Airway epithelial cell (primary cell): ENCODE results near the gene FAAH. TPM values are rescaled to one million over a fixed set of nuclear protein-coding genes. Genes with fewer than 3 reads are reported as not detected.

Source experiments
- total RNA-seq: library from RNA; depleted of rRNA; stranded (reverse); fragments of >200 nt; gene quantifications from 2 replicates; pipeline ENCODE4 v1.2.3, GENCODE V29; 2015

FAAH gene
- total RNA-seq = 11.1 and 20.8 TPM in 2 replicates

GRCh38 chr1:46394108-46394871 lies at the start of gene FAAH:
Gene FAAH, plus strand, starts transcription at chr1:46394317. Its CDS starts 32 bp downstream, at chr1:46394349.

Other genes starting within 250 kb of the FAAH start
- gene TSPAN1, start 219.2 kb upstream of the FAAH start, total RNA-seq = 37.5 and 39.6 TPM in 2 replicates
- not detected in 2 replicates for gene P3R3URF, start 217.8 kb upstream of the FAAH start, total RNA-seq
- 51.6 and 58.7 TPM in 2 replicates for gene POMGNT1, start 195.9 kb upstream of the FAAH start, total RNA-seq
- 5.5 and 5.9 TPM in 2 replicates for gene LURAP1, start 191.0 kb upstream of the FAAH start, total RNA-seq
- 9.7 and 33.1 TPM in 2 replicates for gene RAD54L, start 146.6 kb upstream of the FAAH start, total RNA-seq
- gene LRRC41, start 90.7 kb upstream of the FAAH start, total RNA-seq = 65.8 and 100 TPM in 2 replicates
- 612 and 959 TPM in 2 replicates for gene UQCRH, start 90.6 kb upstream of the FAAH start, total RNA-seq
- 14.3 and 15.9 TPM in 2 replicates for gene NSUN4, start 53.5 kb upstream of the FAAH start, total RNA-seq
- not detected in 2 replicates for gene DMBX1, start 95.5 kb downstream of the FAAH start, total RNA-seq
- gene KNCN, start 157.3 kb downstream of the FAAH start, total RNA-seq = not detected in 2 replicates
- 20.6 and 23.6 TPM in 2 replicates for gene MKNK1, start 210.0 kb downstream of the FAAH start, total RNA-seq
- 8.9 and 11.5 TPM in 2 replicates for gene MOB3C, start 222.5 kb downstream of the FAAH start, total RNA-seq